ENCODE data around the gene LRRC8D.
A peak's percentile ranks its signal among the peaks of the same experiment; 100 is the strongest.

The LRRC8D gene

DNA sequence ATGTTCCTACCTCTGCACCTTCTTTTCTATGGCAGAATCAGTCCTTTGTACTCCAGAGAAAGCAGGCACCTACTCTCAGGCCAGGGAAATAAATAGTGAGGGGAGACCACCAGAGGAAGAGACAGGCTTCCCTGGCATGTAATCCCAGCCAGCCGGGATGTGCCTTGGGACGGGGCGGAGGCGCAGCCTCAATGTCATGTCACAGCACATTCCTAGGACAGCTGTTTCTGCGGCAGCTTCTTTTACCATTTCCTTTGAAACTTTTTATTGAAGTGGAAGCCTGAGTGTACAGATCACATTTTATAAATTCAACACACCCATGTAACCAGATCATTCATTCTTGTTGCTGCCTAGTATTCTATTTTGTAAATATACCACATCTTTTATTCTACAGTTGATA is 106.2 kb downstream of the LRRC8D start:
- DNase-seq: no peak
- TF ChIP-seq, protein P1, sequence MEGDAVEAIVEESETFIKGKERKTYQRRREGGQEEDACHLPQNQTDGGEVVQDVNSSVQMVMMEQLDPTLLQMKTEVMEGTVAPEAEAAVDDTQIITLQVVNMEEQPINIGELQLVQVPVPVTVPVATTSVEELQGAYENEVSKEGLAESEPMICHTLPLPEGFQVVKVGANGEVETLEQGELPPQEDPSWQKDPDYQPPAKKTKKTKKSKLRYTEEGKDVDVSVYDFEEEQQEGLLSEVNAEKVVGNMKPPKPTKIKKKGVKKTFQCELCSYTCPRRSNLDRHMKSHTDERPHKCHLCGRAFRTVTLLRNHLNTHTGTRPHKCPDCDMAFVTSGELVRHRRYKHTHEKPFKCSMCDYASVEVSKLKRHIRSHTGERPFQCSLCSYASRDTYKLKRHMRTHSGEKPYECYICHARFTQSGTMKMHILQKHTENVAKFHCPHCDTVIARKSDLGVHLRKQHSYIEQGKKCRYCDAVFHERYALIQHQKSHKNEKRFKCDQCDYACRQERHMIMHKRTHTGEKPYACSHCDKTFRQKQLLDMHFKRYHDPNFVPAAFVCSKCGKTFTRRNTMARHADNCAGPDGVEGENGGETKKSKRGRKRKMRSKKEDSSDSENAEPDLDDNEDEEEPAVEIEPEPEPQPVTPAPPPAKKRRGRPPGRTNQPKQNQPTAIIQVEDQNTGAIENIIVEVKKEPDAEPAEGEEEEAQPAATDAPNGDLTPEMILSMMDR (IDR thresholded peaks at IDR 0.05): no peak
- Mint-ChIP-seq H3K27ac (peak overlapping the region; percentile 59), H3K4me1 (peaks cover 43% of the 10 kb centered on the region), H3K27me3 (ENCODE audit: low read depth, poor library complexity) (peaks cover 3% of the 10 kb centered on the region), H3K4me3 (no peak overlapping the region), H3K36me3 (ENCODE audit: low read depth) (peaks cover 89% of the 10 kb centered on the region), H3K9me3 (peaks cover 52% of the 10 kb centered on the region)

DNA sequence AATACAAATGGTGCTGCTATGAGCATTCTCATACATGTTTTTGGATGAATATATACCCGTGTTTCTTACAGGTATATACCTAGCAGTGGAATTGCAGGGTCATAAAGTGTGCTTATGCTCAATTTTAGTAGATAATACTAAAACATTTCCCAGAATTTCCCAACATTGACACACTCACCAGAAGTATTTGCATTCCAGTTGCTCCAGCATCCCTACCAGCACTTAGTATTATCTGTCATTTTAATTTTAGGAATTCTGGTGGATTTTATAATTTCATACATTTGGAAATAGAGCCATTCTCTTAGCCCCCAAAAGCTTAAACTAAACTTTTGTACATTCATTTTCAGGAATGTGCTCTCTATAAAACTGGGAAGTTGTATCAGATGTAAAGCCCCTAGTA is 106.6 kb downstream of the LRRC8D start:
- Mint-ChIP-seq H3K27me3 (ENCODE audit: low read depth, poor library complexity) (peaks cover 3% of the 10 kb centered on the region), H3K4me1 (peaks cover 47% of the 10 kb centered on the region), H3K9me3 (peaks cover 50% of the 10 kb centered on the region), H3K4me3 (no peak overlapping the region), H3K27ac (no peak overlapping the region), H3K36me3 (ENCODE audit: low read depth) (peaks cover 90% of the 10 kb centered on the region)
- no peak for DNase-seq
- TF ChIP-seq, protein P1 (IDR thresholded peaks at IDR 0.05): no peak

DNA sequence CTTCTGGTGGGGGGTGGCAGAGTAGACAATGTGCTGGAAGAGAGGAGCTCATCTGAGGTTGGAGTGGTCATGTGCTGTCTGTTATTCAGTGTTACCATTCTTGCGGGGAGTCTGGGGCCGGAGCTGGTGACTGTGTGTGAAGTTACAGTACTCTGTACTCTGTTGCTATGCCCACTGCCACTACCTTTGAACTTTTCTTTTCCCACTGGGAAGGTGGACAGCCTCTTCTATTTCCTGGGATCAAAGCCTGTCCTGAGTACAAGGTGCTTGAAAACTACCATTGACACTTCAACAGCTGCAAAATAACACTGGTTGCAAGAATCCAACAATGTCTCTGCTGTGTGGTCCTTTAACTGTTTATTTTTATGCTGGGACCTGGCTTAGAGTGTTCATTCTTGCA is 107.7 kb downstream of the LRRC8D start:
- Mint-ChIP-seq H3K36me3 (ENCODE audit: low read depth) (peaks cover 90% of the 10 kb centered on the region), H3K4me1 (peaks cover 57% of the 10 kb centered on the region)

DNA sequence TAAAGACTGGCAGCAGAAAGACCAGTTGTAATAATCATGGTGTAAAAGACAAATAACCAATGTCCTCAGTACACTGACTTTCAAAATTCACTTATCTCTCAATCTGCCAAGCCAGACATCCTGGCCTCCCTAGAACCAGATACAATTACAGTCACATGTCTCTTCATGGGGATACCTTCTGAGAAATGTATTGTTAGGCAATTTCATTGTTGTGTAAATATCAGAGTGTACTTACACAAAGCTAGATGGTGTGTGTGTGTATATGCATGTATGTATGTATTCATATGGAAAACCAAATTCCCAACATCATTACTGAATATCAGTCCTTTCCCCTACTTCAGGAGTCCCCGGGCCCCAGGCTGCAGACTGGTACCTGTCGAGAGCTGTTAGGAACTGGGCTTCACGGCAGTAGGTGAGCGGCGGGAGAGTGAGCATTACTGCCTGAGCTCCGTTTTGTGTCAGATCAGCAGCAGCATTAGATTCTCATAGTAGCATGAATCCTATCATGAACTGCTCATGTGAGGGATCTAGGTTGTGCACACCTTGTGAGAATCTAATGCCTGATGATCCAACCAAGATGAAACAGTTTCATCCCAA is 108.7 kb downstream of the LRRC8D start:
- Mint-ChIP-seq H3K4me3 (no peak overlapping the region), H3K9me3 (peaks cover 32% of the 10 kb centered on the region), H3K27me3 (ENCODE audit: low read depth, poor library complexity) (peaks cover 3% of the 10 kb centered on the region), H3K4me1 (peaks cover 67% of the 10 kb centered on the region), H3K27ac (peak overlapping the region; percentile 95), H3K36me3 (ENCODE audit: low read depth) (peaks cover 90% of the 10 kb centered on the region)
- TF ChIP-seq, protein P1 (IDR thresholded peaks at IDR 0.05): no peak
- no peak for DNase-seq

More for the DNA sequence above, 107.7 kb downstream of the LRRC8D start:
- Mint-ChIP-seq H3K27me3 (ENCODE audit: low read depth, poor library complexity) (peaks cover 3% of the 10 kb centered on the region), H3K4me3 (no peak overlapping the region), H3K27ac (peak overlapping the region; percentile 95), H3K9me3 (peaks cover 42% of the 10 kb centered on the region)
- TF ChIP-seq, protein P1 (IDR thresholded peaks at IDR 0.05): no peak
- no peak for DNase-seq

DNA sequence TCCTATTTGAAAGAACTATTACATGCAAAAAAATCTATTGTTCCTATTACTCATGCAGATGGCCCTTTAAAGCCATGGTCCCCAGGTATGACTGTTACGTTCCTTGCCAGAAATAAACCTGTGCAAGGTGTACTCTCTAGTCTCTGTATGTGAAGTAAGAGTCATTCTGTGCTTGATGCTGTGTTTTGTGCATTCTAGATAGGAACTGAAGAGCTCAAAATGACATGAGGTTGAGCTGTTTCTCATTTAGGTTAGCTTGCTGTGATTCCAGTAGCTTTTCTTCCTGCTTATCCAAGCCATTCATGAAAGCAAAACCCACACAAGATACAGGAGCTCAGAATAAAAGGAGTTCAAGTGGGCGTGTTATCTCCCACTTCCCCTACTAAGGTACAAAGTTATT is 109.7 kb downstream of the LRRC8D start:
- DNase-seq: no peak
- H3K4me1 Mint-ChIP-seq: peaks cover 77% of the 10 kb centered on the region
- H3K27ac Mint-ChIP-seq: no peak overlapping the region
- TF ChIP-seq, protein P1 (IDR thresholded peaks at IDR 0.05): no peak
- H3K27me3 Mint-ChIP-seq (ENCODE audit: low read depth, poor library complexity): peaks cover 3% of the 10 kb centered on the region
- no peak overlapping the region for H3K4me3 Mint-ChIP-seq
- peaks cover 90% of the 10 kb centered on the region for H3K36me3 Mint-ChIP-seq (ENCODE audit: low read depth)
- peaks cover 28% of the 10 kb centered on the region for H3K9me3 Mint-ChIP-seq

DNA sequence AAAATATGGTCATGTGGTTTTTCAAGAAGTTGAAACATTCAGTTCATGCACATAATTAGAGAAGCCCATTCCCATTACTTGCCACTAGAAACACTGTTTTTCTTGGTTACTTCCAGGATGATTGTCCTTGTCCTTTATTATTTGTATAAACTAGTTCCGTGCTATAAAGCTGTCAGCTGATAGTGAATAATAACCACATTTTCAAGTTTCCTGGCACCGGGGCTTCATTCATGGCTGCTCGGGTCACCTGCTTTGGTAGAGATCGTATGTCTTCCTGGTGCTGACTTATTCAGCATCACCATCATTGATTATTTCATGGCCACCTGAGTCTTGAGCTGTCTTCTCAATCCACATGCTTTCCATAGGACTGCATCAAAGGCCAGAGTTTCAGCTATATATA is 111.1 kb downstream of the LRRC8D start:
- TF ChIP-seq, protein P1 (IDR thresholded peaks at IDR 0.05): no peak

More for the DNA sequence above, 111.1 kb downstream of the LRRC8D start:
- H3K27ac Mint-ChIP-seq: peak overlapping the region; percentile 50
- peak; percentile 18 for DNase-seq
- no peak overlapping the region for H3K4me3 Mint-ChIP-seq
- H3K4me1 Mint-ChIP-seq: peaks cover 81% of the 10 kb centered on the region
- peaks cover 80% of the 10 kb centered on the region for H3K36me3 Mint-ChIP-seq (ENCODE audit: low read depth)
- H3K27me3 Mint-ChIP-seq (ENCODE audit: low read depth, poor library complexity): peaks cover under 1% of the 10 kb centered on the region
- H3K9me3 Mint-ChIP-seq: peaks cover 25% of the 10 kb centered on the region
